ENCODE measurements around the gene ZNF283.
"Not testable (repeated sequence)": the region's sequence is repeated elsewhere in the genome, so short reads cannot be mapped to it uniquely, and the experiment has no call there.

ZNF283 gene

GRCh38 chr19:43802216-43802951 is 24.7 kb upstream of the ZNF283 start, which contains the start of gene LYPD5:
LYPD5 (minus strand) TSS chr19:43802447; CDS start chr19:43802380, 67 bp downstream.
- no peak for DNase-seq

GRCh38 chr19:43804432-43804831 is 22.7 kb upstream of the ZNF283 start:
- DNase-seq: no peak

- DNase-seq: not testable (repeated sequence)
Measured at GRCh38 chr19:43806401-43806800, 20.7 kb upstream of the ZNF283 start.

GRCh38 chr19:43806848-43807247 is 20.3 kb upstream of the ZNF283 start:
- no peak for DNase-seq

DNA sequence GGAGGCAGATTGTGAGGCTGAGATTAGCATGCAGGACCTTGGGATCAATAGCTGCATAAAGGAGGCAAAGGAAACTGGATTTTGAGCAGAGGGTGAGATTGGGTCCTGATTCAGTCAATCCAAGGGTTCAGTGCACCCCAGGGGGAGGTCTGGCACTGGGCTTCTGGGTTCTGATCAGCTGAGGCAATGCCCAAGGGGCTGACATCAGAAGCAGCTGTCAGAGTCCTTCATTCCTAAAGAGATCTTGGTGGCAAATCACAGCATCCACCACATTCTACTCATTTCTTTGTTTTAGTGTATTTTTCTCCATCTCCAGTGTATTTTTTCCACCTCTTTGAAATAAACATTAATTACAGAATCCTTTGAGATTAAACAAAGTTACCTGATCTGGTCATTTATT is 19.5 kb upstream of the ZNF283 start:
- no peak for DNase-seq

DNA sequence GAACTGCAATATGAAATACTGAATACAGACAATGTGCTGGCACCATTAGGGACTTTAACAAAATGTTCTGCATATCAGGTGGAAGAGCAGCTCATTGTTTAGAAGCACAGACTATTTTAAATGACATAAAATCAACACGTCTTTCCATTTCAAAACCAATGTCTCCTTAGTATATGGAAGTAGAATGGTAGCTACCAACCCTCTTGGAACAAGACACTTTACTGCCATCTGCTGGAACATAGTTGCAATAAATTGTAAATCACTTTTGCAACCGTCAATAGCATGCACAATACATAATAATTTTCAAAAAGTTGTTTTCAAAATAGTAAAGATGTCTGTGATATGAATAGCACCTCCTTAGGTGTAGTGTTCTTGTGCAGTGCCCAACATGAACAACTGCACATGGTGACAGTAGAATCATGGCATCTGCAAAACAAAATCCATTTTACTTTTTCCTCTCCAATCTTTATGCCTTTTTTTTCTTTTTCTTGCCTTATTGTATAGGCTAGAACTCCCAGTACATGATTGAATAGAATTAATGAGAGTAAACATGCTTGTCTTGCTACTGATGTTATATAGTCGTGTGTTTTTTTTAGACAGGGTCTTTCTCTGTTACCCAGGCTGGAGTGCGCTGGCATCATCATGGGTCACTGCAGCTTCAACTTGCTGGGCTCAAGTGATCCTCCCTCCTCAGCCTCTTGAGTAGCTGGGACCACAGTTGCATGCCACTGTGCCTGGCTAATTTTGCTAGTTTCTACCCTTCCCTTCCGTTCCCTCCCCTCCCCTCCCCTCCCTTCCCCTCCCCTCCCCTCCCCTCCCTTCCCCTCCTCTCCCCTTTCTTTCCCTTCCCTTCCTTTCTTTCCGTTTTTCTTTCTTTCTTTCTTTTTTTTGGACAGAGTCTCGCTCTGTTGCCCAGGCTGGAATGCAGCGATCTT is 17.1 kb upstream of the ZNF283 start:
- DNase-seq: peak in 1 of 2 experiments; percentile 24

- DNase-seq: no peak
Measured at GRCh38 chr19:43811837-43812236, 15.3 kb upstream of the ZNF283 start.

GRCh38 chr19:43812259-43812658 is 14.9 kb upstream of the ZNF283 start:
- no peak for DNase-seq

DNA sequence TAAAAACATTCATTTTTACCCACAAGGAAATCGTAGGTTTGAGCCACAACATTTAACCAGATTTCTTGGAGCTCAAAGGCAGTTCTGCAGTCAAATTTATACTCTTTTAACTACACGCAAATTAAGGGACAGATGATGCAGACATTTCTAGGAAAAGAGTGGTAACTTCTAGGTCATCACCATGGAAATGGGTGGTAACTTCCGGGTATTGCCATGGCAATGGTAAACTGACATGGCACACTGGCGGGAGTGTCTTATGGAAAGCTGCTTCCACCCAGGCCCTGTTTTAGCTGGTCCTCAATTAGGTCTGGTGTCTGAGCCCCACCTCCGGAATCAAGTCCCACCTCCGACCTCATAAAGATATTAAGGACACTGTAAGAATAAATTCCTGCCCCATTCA is 14.4 kb upstream of the ZNF283 start:
- no peak for DNase-seq

GRCh38 chr19:43814663-43815352 is 12.3 kb upstream of the ZNF283 start:
- no peak for DNase-seq

- DNase-seq: not testable (repeated sequence)
Measured at GRCh38 chr19:43817454-43817853, 9.7 kb upstream of the ZNF283 start.

DNA sequence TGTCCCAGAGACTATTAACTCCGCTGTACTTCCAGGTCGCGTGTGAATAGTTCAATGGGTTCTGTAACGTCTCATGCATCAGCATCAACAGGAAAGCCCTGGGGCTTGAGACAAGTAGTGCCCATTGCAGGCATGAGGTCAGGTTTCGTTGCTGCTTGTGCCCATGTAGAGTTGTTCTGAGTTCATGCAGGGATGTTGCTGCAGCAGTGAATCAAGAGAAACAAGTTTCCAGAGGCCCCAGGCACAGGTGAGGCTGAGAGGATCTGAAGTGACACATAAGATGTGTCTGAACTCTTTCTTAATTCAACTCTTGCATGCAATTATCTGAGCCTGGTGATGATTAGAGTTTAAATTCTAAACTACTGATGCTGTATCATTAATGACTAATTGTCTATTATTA is 8.6 kb upstream of the ZNF283 start:
- DNase-seq: no peak

- DNase-seq: peak; percentile 50 to 69
Measured at GRCh38 chr19:43820098-43820883, 6.8 kb upstream of the ZNF283 start.

DNA sequence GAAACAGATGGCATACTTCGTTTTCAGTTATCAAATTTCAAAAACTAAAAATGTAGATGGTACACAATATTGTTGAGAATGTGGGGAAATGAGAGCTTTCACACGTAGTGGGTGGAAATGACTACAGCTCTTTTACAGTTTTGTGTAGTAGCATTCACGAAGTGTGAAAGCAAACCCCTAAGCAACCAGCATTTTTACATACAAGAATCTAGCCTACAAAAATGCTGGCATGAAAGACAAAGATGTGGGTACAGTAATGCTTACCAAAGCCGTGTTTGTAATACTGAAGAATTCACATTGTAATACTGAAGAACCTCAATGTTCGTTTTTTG is 6.3 kb upstream of the ZNF283 start:
- DNase-seq: no peak

DNA sequence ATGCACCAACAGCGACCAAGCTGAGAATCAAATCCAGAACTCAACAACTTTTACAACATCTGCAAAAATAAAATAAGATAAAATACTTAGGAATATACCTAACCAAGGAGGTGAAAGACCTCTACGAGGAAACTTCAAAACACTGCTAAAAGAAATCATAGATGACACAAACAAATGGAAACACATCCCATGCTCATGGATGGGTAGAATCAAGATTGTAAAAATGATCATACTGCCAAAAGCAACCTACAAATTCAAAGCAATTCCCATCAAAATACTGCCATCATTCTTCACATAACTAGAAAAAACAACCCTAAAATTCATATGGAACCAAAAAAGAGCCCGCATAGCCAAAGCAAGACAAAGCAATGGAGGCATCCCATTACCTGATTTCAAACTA is 3.3 kb upstream of the ZNF283 start:
- DNase-seq: not testable (repeated sequence)

- peak in 1 of 2 experiments; percentile 41 for DNase-seq
Measured at GRCh38 chr19:43824572-43824971, 2.5 kb upstream of the ZNF283 start.

GRCh38 chr19:43839139-43839538 is 12.0 kb downstream of the ZNF283 start:
- DNase-seq: no peak

GRCh38 chr19:43842007-43842406 is 14.9 kb downstream of the ZNF283 start:
- no peak for DNase-seq

GRCh38 chr19:43847246-43847645 is 20.1 kb downstream of the ZNF283 start:
- DNase-seq: no peak

GRCh38 chr19:43847884-43848283 is 20.8 kb downstream of the ZNF283 start:
- DNase-seq: no peak

DNA sequence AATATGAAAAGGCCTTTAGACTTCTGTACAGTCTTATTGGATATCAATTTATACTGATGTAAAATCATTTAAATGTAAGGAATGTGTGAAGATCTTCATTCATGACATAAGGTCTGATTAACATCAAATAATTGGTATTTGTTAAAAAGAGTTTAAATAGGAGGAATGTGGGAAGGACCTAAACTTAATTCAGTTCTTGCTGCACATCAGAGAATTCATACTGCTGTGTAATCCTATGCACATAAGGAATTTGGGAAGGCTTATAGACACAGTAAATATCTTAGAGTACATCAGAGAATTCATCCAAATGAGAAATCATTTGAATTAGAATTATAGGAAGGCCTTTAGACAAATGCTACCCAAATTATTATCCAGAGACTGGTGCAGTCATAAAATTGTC is 21.7 kb downstream of the ZNF283 start:
- no peak for DNase-seq

- no peak for DNase-seq
Measured at GRCh38 chr19:43858174-43858573, 31.1 kb downstream of the ZNF283 start.

GRCh38 chr19:43866923-43867322 is 39.8 kb downstream of the ZNF283 start:
- not testable (repeated sequence) for DNase-seq
